Measurements from ENCODE around the gene SLC22A14.

Gene SLC22A14

DNA sequence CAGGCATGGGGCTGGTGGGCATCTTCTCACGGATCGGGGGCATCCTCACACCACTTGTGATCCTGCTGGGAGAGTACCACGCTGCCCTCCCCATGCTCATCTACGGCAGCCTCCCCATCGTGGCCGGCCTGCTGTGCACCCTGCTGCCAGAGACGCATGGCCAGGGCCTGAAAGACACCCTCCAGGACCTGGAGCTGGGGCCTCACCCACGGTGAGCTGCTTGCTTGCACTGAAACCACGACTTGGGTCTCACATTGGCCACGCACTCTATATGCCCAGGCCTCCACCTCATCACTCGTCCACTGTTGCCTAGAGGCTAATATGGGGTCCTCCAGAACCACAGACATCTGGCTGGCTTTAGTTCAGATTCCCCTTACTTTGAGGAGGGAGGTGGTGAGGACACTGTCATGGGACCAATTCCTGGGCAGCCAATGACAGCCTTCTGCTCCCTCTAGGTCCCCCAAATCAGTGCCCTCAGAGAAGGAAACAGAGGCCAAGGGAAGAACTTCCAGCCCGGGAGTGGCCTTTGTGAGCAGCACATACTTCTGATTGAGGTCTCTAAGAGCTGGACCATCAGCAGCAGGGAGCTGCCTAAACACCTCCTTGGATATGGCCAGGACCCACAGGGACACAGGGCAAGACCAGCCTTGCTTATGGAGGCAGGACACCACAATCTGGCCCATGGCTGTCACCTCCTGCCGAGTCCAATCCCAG, 5.0 kb upstream of the SLC22A14 start:
- H3K9me3 ChIP-seq (ENCODE audit: low read length) = no peaks in the 10 kb centered on the region
- no peaks in the 10 kb centered on the region for H3K79me2 ChIP-seq (ENCODE audit: insufficient read depth, low read length)
- H3F3A ChIP-seq (ENCODE audit: insufficient read depth, low read length) = no peaks in the 10 kb centered on the region
- TF ChIP-seq, protein P1, sequence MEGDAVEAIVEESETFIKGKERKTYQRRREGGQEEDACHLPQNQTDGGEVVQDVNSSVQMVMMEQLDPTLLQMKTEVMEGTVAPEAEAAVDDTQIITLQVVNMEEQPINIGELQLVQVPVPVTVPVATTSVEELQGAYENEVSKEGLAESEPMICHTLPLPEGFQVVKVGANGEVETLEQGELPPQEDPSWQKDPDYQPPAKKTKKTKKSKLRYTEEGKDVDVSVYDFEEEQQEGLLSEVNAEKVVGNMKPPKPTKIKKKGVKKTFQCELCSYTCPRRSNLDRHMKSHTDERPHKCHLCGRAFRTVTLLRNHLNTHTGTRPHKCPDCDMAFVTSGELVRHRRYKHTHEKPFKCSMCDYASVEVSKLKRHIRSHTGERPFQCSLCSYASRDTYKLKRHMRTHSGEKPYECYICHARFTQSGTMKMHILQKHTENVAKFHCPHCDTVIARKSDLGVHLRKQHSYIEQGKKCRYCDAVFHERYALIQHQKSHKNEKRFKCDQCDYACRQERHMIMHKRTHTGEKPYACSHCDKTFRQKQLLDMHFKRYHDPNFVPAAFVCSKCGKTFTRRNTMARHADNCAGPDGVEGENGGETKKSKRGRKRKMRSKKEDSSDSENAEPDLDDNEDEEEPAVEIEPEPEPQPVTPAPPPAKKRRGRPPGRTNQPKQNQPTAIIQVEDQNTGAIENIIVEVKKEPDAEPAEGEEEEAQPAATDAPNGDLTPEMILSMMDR (IDR thresholded peaks at IDR 0.05; ENCODE audit: low read length) = no peak
- no peak for TF ChIP-seq EZH2 (IDR thresholded peaks at IDR 0.05; ENCODE audit: borderline replicate concordance, low read length)
- H3K9ac ChIP-seq (ENCODE audit: low read length) = no peak overlapping the region
- H3K27me3 ChIP-seq (ENCODE audit: insufficient read depth, low read length) = no peaks in the 10 kb centered on the region
- no peaks in the 10 kb centered on the region for H3K4me1 ChIP-seq (ENCODE audit: insufficient read depth, low read length, severe bottlenecking)
- no peak overlapping the region for H3K4me2 ChIP-seq (ENCODE audit: low read length)
- no peaks in the 10 kb centered on the region for H3K9me2 ChIP-seq (ENCODE audit: low read depth, low read length)
- H2AFZ ChIP-seq (ENCODE audit: low read length) = no peak overlapping the region
- H4K20me1 ChIP-seq (ENCODE audit: insufficient read depth, low read length) = no peaks in the 10 kb centered on the region
- H3K4me3 ChIP-seq (ENCODE audit: low read depth, low read length, poor library complexity, severe bottlenecking) = no peak overlapping the region
- H3K36me3 ChIP-seq (ENCODE audit: insufficient read depth, low read length) = no peaks in the 10 kb centered on the region
- H3K27ac ChIP-seq (ENCODE audit: low read depth, low read length, poor library complexity, severe bottlenecking) = no peak overlapping the region

DNA sequence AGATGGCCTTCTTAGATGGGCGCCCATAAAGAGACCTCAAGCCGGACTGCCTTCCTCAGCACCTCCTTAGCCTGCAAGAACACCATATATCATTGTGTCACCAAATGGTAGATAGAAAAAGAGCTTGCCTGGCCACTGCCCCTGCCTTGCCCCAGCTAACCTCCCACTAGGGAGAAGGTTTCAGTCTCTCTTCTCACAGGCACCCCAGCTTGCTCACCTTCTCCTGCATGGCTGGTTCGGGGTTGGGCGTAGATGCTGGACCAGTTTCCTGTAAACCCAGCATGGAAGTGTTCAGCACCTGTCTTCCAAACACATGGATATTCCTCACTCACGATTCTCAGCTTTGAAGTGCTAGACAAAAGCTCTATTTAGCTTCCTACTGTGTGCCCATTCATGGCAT, 3.3 kb upstream of the SLC22A14 start:
- TF ChIP-seq EZH2 (IDR thresholded peaks at IDR 0.05; ENCODE audit: borderline replicate concordance, low read length) = no peak
- TF ChIP-seq, protein P1 (IDR thresholded peaks at IDR 0.05; ENCODE audit: low read length) = no peak
- no peak overlapping the region for H3K9ac ChIP-seq (ENCODE audit: low read length)

DNA sequence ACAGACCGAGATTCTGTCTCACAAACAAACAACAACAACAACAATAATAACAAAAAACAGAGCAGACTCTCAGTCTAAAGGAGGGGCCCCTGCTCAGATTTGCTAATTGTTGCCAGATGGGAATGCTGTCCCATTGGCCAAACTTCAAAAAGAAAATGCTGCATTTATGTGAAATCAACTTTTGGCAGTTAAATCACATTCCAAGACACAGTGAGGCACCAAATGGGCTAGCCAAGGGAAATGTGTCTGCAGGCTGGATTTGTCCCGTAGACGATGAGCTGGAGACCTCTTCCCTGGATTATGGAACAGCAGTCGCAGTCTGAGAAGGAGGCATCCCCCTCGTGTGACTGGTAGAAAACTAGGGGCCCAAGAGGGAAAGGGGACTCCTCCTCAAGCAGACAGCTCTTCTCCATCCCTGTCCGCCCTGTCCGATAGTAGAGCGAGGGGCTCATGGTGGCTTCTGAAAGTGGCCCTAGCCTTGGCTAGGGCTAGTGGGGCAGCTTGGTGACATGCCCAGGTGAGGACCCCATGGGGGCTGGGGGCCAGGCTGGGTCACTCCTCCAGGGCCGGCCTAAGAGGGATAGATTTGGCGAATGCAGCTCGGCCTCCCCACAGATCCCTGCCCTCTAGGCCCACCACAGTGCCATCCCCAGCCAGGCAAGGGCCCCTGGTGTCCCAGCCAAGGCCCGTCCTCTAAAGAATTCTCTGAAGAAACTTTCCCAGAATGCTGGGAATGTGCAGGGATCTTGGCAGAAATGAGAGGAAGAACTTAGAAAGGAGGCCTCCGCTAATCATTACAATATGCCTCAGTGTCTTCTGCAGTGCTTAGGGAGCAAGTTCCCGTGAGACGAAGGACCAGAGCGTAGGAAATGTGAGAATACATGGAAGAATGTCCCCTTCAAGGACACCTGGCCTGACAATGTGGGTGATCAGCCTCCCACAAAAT, 2.0 kb downstream of the SLC22A14 start:
- TF ChIP-seq EZH2 (IDR thresholded peaks at IDR 0.05; ENCODE audit: borderline replicate concordance, low read length) = no peak
- TF ChIP-seq, protein P1 (IDR thresholded peaks at IDR 0.05; ENCODE audit: low read length) = no peak
- Histone ChIP-seq H2AFZ (ENCODE audit: low read length) (no peak overlapping the region), H3K9me2 (ENCODE audit: low read depth, low read length) (no peaks in the 10 kb centered on the region), H3K9ac (ENCODE audit: low read length) (no peak overlapping the region), H3F3A (ENCODE audit: insufficient read depth, low read length) (no peaks in the 10 kb centered on the region), H3K79me2 (ENCODE audit: insufficient read depth, low read length) (no peaks in the 10 kb centered on the region), H4K20me1 (ENCODE audit: insufficient read depth, low read length) (no peaks in the 10 kb centered on the region), H3K36me3 (ENCODE audit: insufficient read depth, low read length) (no peaks in the 10 kb centered on the region), H3K27ac (ENCODE audit: low read depth, low read length, poor library complexity, severe bottlenecking) (no peak overlapping the region), H3K4me1 (ENCODE audit: insufficient read depth, low read length, severe bottlenecking) (no peaks in the 10 kb centered on the region), H3K27me3 (ENCODE audit: insufficient read depth, low read length) (no peaks in the 10 kb centered on the region), H3K9me3 (ENCODE audit: low read length) (no peaks in the 10 kb centered on the region), H3K4me3 (ENCODE audit: low read depth, low read length, poor library complexity, severe bottlenecking) (no peak overlapping the region), H3K4me2 (ENCODE audit: low read length) (no peak overlapping the region)

More for the DNA sequence above, 3.3 kb upstream of the SLC22A14 start:
- H4K20me1 ChIP-seq (ENCODE audit: insufficient read depth, low read length) = no peaks in the 10 kb centered on the region
- no peaks in the 10 kb centered on the region for H3K9me3 ChIP-seq (ENCODE audit: low read length)
- no peak overlapping the region for H2AFZ ChIP-seq (ENCODE audit: low read length)
- H3K4me3 ChIP-seq (ENCODE audit: low read depth, low read length, poor library complexity, severe bottlenecking) = no peak overlapping the region
- no peak overlapping the region for H3K27ac ChIP-seq (ENCODE audit: low read depth, low read length, poor library complexity, severe bottlenecking)
- H3K4me2 ChIP-seq (ENCODE audit: low read length) = no peak overlapping the region
- H3K4me1 ChIP-seq (ENCODE audit: insufficient read depth, low read length, severe bottlenecking) = no peaks in the 10 kb centered on the region
- no peaks in the 10 kb centered on the region for H3K79me2 ChIP-seq (ENCODE audit: insufficient read depth, low read length)
- no peaks in the 10 kb centered on the region for H3K9me2 ChIP-seq (ENCODE audit: low read depth, low read length)
- no peaks in the 10 kb centered on the region for H3K27me3 ChIP-seq (ENCODE audit: insufficient read depth, low read length)
- no peaks in the 10 kb centered on the region for H3F3A ChIP-seq (ENCODE audit: insufficient read depth, low read length)
- H3K36me3 ChIP-seq (ENCODE audit: insufficient read depth, low read length) = no peaks in the 10 kb centered on the region

Measured in OCI-LY1 (cell line).